GM18909 (cell line): ENCODE results near the gene ZNG1C.
"Not testable (repeated sequence)": the region's sequence is repeated elsewhere in the genome, so short reads cannot be mapped to it uniquely, and the experiment has no call there.

Source experiments
- ATAC-seq: cut with Tn5 transposase; IDR thresholded peaks from one replicate; pipeline ENCODE4 v1.9.1; 2021; ENCODE audit warnings: mild to moderate bottlenecking; ENCODE audit not compliant: unreplicated experiment, poor library complexity

The ZNG1C gene

DNA sequence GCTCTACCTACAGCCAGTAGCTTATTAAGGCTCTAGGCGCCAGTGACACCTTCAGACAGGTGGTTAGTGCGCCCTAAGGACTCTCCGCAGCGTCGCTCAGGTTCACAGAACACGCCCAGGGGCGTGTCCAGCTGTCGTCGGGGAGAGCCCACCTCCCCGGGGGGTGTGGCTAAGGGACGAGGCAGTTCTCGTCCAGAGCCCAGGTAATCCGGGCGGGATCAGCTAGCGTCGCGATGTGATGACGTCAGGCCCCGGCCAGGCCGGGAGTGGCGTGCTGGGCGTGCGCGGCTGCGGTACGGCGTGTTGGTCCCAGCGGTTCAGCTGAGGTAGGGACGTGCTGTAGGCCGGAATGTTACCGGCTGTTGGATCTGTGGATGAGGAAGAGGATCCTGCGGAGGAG lies at the start of gene ZNG1C:
ZNG1C (plus strand) TSS at position 301 of the 400 bp plus-strand sequence; CDS start at position 350, 49 bp downstream.
- not testable (repeated sequence) for ATAC-seq

DNA sequence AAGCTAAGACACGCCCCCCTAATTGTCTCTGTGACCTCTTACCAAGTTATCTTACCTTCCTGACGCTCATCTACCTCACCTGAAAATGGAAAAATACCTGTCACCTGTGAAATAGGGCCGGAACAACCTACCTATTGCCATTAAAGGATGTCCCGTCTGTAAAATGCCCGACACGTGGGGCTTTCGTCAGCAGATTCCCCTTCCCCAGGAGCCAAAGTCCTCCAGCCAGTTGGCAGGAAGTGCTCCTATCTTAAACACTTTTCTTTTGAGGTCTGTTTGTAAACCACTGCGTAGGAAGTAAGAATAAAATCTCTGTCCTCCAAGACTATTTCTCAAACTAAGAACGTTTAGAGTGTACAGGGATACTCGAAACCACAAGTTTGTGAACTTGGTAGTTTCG lies 654 bp downstream of the ZNG1C start:
- ATAC-seq = not testable (repeated sequence)

GRCh38 chr9:68281041-68281440 lies 39.3 kb downstream of the ZNG1C start:
- not testable (repeated sequence) for ATAC-seq

DNA sequence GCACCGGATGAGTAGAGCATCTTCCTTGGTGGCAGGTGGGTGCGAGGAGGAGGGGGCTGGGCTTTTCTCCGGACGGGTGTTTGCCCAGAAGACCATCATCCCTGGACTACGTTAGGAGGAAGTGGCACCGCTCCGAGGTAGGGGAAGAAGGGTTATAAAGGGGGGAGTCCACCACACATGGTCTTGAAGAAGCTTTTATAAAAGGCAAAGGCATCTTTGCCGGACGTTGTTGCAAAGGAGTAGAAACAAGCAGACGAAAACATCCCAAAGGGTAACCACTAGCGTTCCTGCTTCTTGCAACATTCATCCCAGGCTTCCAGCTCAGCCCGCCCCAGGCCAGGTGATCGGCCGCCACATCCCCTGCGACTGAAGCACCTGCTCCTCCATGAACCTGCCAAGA lies 60.8 kb downstream of the ZNG1C start, which contains the start of gene FOXD4L3:
FOXD4L3 (plus strand) TSS at position 301 of the 400 bp plus-strand sequence; CDS start at position 386, 85 bp downstream.
- not testable (repeated sequence) for ATAC-seq

DNA sequence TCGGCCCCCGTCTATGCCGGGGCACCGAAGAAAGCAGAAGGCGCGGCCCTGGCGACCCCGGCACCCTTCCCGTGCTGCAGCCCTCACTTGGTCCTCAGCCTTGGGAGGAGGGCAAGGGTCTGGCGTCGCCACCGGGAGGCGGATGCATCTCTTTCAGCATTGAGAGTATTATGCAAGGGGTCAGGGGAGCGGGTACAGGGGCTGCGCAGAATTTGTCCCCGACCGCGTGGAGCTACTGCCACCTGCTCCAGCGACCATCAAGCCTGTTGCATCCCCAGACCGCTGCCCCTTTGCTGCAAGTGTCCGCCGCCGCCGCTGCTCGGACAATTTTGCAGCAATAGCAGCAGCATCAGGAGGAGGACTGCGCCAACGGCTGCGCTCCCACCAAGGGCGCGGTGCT lies 62.0 kb downstream of the ZNG1C start:
- not testable (repeated sequence) for ATAC-seq

GRCh38 chr9:68304212-68304611 lies 62.4 kb downstream of the ZNG1C start:
- not testable (repeated sequence) for ATAC-seq

DNA sequence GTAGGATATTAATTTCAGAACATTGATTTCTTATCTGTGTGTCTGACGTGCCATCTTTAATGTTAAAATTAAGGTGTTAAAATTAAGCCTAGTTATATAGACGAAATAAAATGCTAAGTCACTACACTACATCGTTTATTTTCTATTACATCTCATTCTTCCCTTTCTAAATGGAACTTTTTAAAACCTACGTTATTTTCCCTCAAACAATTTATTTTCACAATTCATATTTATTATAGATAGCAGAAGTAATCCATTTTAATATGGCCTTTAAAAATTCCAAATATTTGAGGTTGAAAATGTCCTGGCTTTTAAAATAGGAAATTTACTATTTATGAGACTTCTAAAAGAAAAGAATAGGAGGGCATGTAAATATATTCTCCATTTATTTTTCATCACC lies 63.0 kb downstream of the ZNG1C start:
- not testable (repeated sequence) for ATAC-seq

DNA sequence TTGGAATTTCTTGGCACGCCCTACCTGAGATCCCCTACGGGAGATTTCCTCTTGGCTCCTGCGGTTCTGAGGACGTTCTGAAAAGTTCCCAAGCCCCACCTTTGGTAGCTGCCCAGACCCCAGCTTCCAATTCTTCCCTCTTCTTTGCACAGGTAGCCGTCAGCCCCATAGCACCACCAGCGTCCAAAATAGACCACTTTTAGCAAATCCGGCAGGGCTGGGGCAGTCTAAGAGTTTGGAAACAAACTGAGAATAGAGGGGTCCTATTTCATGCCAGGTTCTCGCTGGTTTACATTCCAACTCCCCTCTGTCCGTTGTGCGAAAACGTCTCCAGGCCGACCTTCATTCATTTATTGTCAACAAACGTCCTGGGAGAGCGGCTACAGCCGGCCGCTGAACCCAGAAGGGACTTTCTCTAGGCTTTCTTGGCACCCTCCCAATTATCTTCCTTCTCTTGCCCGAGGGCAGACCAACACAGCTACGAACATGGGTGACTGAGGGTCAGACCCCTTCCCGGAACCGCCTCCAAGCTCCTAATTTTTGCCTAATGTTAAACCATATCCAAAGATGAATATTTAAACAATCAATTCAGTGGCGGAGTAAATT lies 64.0 kb downstream of the ZNG1C start:
- not testable (repeated sequence) for ATAC-seq

- not testable (repeated sequence) for ATAC-seq
These were observed 64.7 kb downstream of the ZNG1C start for GRCh38 chr9:68306391-68306964.

DNA sequence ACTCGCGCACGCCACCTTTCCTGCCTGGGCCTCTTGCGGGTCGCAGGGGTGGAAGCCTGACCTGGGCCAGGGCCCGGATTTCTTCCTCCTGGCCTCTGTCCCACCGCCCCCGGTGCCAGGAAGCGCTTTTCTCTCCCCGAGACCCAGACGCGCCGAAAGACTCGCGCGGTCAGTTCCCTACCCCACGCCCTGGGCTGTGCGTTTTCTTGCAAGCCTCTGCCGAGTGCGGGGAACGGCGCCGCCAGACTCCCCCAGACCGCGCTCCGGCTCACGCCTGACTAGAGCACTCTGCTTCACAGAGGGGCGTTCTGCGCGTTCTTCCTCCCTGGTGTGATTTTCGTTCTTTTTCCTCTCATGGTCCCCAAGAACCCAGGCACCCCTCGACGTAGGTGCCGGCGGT lies 65.3 kb downstream of the ZNG1C start:
- ATAC-seq = not testable (repeated sequence)

GRCh38 chr9:68307654-68308053 lies 65.9 kb downstream of the ZNG1C start:
- ATAC-seq = not testable (repeated sequence)

GRCh38 chr9:68311208-68311607 lies 69.4 kb downstream of the ZNG1C start:
- not testable (repeated sequence) for ATAC-seq

DNA sequence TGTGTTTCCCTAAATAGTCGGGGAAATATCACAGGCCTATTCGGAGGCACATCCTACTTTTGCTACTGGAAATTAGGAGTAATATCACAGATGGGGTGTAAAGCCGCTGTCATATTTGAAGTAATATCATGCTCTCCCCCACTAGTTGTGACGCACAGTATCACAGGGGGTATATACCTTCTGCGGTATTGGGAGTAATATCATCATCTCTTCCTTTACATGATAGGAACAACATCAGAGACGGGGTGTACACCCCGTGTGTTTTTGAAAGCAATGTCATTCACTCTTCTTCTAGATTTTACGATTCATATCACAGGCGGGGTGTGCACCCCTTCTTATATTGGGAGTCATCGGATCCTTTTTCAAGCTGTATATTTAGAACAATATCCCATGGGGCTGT lies 76.4 kb downstream of the ZNG1C start:
- ATAC-seq = not testable (repeated sequence)

DNA sequence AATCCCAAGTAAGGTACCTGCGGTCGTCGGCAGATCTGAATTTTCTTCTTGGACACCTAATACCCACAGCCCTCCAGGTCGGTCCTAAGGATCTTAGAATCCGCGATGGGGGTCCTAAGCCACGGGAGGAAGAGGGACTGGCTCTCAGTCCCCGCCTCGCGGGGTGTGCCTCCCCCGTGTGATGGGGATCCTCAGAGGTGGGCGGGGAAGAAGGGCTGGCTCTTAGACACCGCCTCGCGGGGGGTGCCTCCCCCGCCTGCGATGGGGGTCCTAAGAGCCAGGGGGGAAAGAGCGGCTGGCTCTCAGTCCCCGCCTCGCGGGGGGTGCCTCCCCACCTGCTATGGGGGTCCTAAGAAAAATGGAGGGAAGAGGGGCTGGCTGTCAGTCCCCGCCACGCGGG lies 82.0 kb downstream of the ZNG1C start:
- ATAC-seq = not testable (repeated sequence)

GRCh38 chr9:68324518-68324917 lies 82.7 kb downstream of the ZNG1C start:
- ATAC-seq = not testable (repeated sequence)

- ATAC-seq = not testable (repeated sequence)
These were observed 87.3 kb downstream of the ZNG1C start for GRCh38 chr9:68329106-68329505.

DNA sequence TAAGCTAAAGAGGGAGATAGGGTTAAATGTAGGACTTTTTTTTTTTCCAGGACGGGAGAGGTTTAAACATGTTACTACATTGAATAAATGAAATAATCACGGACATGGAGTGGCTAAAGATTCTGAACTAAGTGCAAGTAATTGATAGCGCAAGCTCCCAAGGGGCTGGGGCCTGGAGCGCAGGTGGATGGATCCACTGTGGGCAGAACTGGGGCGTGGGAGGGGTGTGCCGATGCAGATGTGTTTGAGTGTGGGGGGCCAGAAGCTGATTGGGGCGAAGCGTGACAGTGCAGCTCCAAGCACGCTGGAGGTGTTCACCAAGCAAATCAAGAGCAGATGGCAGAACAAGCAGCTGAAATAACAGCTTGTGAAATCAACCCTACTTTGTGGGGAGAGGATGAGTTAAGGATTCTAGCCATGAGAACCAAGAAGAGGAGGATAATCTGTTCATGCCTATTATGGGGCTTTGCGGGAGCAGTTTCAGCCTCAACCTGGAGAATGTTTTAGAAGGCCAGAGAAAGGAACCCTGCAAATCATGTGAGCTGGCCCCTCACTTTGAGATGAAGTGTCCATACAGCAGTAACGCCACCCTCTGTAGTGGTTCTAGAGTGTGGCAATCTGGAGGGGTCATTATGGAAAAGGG lies 88.9 kb downstream of the ZNG1C start:
- not testable (repeated sequence) for ATAC-seq

GRCh38 chr9:68332122-68332521 lies 90.3 kb downstream of the ZNG1C start:
- not testable (repeated sequence) for ATAC-seq

GRCh38 chr9:68335935-68336334 lies 94.2 kb downstream of the ZNG1C start:
- not testable (repeated sequence) for ATAC-seq

DNA sequence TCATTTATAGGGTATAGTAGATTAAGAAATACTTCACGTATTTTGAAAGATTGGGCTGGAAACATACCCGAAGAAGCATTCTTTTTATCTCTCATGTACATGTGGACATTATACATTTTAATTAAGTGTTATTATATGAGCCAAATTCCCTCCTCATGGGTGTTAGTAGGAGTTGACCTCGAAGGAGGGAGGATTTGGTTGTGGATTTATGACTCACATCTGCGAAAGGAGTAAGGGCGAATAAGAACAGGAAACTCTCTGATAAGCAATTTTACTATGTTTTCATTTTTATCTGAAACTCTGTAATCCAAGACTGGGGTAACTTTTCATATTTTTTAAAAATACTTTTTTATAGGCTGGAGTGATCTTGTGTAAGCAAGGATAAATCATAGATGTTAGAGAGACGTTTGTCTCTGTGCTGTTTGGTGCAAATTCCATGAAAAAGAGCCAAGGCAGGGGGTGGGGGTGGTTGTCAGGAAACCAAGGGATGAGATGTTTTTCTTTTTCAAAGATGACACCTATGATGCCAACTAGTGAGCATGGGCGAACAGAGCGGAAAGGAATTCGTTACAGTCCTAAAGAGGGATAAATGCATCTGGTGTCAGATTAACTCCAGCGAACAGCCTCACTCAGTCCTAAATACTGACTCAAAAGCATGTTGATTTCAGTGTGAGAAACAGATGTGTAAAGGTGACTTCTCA lies 95.0 kb downstream of the ZNG1C start:
- ATAC-seq = not testable (repeated sequence)

DNA sequence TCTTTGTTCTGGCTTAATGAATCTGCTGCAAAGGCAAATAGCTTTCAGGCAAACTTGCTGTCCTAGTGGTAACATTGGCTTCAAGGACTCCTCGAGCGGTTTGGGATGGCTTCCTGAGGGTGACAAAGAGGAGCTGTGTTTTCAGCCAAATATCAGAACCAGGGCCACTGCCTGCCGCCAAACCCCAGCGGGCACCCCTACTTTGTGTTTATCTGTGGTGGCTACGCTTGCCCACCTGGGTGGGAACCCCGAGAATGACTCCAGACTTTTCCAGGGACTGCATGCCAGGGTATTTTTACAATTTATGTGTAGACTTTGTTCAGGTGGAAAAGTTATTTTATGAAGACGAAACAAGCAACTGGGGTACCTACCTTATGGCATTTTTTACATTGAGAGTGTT lies 96.2 kb downstream of the ZNG1C start:
- ATAC-seq = not testable (repeated sequence)
